Measurements from ENCODE around the gene SPC24.

Gene SPC24, protein sequence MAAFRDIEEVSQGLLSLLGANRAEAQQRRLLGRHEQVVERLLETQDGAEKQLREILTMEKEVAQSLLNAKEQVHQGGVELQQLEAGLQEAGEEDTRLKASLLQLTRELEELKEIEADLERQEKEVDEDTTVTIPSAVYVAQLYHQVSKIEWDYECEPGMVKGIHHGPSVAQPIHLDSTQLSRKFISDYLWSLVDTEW

GRCh38 chr19:11155373-11156120, at the start of gene SPC24:
Gene SPC24, minus strand, starts transcription at chr19:11155782. Its CDS starts 6 bp downstream, at chr19:11155776.
- DNase-seq (ENCODE audit: low read depth in 2 of 2), result peak; percentile 83 to 88

GRCh38 chr19:11204943-11205349, 49.4 kb upstream of the SPC24 start:
- no peak for DNase-seq (ENCODE audit: low read depth in 2 of 2)

GRCh38 chr19:11204076-11204602, 48.6 kb upstream of the SPC24 start:
- no peak for DNase-seq (ENCODE audit: low read depth in 2 of 2)

GRCh38 chr19:11203194-11204075, 47.9 kb upstream of the SPC24 start:
- peak; percentile 16 to 19 for DNase-seq (ENCODE audit: low read depth in 2 of 2)

DNA sequence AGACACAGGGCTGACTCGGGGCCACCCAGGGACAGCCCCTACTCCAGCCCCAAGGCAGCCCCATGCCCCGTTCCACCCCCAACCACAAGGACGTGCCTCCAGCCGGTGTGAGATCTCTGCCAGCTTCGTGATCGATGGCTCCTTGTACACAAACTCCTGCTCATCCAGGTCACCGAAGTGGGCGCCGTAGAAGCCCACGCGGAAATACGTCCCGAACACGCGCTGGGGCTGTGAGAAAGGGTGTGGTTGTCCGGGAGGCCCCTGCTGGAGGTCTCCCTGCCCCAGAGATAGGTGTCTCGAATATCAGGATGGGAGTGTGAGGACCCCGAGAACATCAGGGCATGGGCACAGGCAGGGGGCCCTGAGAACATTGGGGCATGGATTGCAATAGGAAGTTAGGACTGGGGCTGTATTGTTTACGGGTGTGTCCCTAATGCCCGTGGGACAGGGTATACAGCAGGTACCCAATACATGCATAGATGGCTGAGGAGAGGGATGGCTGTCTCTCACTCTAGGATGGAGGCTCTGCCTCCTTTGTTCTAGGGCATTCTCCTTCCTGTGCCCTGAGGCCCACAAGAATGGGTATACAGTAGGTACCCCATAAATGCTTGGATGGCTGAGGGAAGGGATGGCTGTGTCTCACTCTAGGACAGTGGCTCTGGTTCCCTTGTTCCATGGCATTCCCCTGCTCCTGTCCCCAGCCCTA, 47.1 kb upstream of the SPC24 start:
- DNase-seq (ENCODE audit: low read depth in 2 of 2), result no peak

DNA sequence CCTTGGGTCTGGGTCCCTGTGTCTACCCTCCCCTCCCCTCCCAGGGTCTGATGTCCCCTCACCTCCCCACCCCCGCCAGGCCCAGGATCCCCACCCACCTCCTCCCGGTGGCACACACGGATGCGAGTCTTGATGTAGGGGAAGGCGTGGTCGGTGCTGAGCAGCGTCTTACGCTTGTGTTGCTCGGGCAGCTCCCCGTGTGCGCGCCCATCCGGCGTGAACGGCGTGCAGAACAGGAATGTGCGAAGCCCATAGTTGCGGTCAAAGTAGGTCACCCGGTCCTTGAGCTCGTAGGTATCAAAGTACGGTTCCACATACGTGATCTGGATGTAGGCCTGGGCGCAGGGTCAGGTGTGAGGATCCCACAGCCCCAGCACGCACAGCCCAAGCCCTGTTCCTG, 46.2 kb upstream of the SPC24 start:
- DNase-seq (ENCODE audit: low read depth in 2 of 2), result no peak

GRCh38 chr19:11200931-11201330, 45.3 kb upstream of the SPC24 start:
- no peak for DNase-seq (ENCODE audit: low read depth in 2 of 2)

DNA sequence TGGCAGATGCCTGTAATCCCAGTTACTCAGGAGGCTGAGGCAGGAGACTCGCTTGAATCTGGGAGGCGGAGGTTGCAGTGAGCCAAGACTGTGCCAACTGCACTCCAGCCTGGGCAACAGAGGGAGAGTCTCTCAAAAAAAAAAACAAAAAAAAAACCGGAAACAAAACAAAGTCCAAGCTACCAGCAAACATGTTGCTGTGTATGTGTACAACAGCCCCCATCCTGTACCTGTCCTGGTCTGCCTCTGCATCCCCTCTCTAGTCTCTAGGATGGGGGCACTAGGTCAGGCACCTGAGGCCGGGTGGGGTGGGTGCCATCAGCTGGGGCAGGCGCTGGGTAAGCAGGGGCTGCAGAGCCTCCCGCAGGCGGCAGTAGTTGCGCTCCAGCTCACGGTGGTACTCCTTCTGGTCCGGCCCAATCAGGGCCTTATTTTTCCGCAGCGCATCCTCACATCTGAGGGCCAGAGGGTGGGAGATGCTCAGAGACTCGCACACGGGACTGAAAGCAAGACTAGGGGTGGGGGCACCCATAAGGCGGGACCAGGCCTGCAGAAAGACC, 44.5 kb upstream of the SPC24 start:
- DNase-seq (ENCODE audit: low read depth in 2 of 2), result no peak

DNA sequence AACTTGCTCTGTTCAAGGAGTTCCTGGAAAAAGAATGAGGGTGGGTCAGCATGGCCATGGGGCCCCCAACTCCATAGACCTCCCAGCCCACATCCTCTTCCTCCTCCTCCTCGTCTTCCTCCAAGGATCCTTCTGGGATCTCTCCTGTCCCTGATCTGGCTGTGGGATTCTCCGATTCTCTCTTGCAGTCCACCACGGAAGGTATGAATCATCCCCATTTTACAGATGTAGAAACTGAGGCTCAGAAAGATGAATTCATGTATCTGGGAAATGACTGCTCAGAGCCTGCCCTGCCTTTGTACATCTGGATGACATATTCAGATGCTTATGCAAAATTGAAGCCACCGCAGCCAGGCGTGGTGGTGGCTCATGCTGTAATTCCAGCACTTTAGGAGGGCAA, 43.9 kb upstream of the SPC24 start:
- no peak for DNase-seq (ENCODE audit: low read depth in 2 of 2)

GRCh38 chr19:11198769-11199424, 43.3 kb upstream of the SPC24 start:
- DNase-seq (ENCODE audit: low read depth in 2 of 2), result no peak

DNA sequence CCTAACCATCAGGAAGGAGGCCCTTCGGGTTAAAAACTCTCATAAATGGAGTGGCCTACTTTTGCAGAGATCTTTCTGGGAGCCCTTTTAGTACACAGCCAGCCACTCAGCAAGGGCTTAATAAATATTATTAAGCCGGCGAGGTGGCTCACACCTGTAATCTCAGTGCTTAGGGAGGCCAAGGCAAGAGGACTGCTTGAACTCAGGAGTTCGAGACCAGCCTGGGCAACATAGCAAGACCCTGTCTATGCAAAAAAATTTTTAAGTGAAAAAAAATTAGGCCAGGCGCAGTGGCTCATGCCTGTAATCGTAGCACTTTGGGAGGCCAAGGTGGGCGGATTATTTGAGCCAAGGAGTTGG, 42.6 kb upstream of the SPC24 start:
- DNase-seq (ENCODE audit: low read depth in 2 of 2), result no peak

DNA sequence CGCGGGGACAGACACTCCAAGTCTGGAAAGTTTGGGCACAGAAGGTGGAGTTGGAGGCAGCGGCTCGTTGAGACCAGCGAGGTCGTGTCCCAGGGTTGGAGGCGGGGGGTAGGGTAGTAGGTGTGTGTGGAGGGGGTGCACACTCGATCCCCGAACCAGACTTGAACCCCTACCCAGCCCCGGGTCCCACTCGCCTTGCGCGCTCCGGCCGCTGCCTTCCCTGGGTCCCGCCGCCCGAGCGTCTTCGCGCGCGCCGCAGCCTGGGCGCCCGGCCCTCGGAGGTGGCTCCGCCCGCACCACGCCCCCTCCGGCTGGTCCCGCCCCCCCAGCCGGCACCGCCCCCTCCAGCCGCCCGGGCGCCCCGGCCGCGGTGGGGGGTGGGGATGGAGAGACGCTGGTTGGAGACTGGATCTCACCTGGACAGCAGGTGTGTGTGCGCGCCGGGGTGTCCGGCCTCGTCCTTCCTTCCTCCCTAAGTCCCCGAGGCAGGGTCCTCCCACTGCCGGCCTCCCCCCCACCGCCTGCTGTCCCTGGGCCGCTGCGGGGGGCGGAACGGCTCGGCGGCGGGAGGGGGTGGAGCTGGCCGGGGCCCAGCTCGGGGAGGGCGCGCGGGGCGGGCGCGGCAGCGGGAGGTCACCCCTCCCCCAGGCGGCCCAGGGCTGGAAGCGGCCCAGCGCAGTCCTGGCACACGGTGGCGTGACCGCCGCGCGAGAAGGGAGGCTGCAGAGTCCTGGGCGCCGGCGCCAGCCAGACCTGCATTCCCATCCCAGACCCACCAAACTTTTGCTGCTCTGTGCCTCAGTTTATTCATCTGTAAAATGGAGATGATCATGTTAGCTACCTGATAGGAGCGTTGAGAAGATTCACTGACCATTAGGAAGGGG, 42.0 kb upstream of the SPC24 start, which contains the start of gene KANK2:
TSS of gene KANK2 (minus strand) at position 255 of the 884 bp plus-strand sequence. CDS start 3,034 bp downstream, outside the sequence.
- peak; percentile 68 for DNase-seq (ENCODE audit: low read depth in 2 of 2)

GRCh38 chr19:11196406-11197287, 41.1 kb upstream of the SPC24 start:
- no peak for DNase-seq (ENCODE audit: low read depth in 2 of 2)

GRCh38 chr19:11195681-11196080, 40.1 kb upstream of the SPC24 start:
- DNase-seq (ENCODE audit: low read depth in 2 of 2), result no peak

DNA sequence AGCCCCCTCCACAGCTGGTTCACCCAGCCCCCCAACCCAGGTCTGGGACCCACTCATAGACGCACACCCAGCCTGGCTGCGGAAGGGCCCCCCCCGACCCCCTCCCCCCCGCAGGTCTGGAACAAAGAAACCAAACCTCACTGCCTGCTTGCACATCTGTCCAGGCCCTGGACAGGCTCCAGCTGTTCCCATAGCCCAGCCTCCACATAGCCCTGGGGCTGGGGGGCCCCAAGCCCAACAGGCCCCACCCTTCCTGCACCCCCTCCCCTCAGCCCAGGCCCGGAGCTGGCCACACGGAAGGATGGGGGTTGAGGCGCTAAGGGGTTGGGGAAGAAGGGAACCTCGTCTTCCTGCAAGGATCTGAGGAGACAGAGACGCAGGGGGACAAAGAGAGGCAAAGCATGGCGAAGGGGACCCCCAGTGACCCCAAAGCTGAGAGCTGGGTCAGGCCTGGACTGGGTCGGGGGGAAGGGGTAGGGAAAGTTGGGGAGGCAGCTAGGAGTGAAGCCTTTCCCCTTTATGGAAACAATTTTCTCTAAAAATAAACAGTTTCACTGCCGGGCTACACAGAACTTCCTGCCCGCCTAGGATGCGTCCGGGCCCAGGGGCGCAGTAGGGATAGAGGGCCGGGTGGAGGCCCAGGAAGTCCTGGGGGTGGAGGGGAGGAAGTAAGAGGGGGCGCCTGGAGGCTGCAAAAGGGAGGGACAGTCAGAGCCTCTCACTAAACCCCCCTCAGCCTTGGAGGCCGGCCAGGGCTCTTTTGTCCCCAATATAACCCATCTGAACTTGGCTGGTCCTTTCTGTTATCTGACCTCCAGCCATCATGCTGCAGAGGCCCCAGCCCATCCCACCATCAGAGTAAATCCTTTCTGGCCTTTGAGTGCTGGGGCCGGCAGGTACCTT, 39.3 kb upstream of the SPC24 start:
- no peak for DNase-seq (ENCODE audit: low read depth in 2 of 2)

DNA sequence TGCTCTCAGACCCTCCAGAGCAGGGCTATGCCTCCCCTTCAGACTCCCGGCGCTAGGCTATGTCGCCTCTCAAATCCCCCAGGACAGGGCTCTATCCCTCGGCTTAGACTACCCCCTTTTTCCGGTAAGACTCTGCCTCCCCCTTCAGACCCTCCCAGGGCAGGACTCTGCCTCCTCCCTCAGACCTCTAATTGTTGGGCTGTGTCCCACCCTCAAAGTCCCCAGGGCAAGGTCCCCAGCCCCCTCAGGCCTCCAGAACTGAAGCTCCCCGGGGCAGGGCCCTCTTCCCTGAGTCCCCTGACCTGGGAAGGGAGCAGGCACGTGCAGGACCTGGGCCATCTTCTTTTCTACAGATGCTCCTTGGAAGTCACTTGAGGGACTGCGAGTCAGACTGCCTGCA, 38.6 kb upstream of the SPC24 start:
- no peak for DNase-seq (ENCODE audit: low read depth in 2 of 2)

All from activated CD4-positive, alpha-beta T cell treated with anti-CD3 and anti-CD28 coated beads for 24 hours (primary cell).